Muscle of back (tissue), 13 donors: ENCODE results near the gene LYRM4. TPM values are rescaled to one million over a fixed set of nuclear protein-coding genes. Genes with fewer than 3 reads are reported as not detected.

Source experiments
- DNase-seq, 3 donors: peaks; one replicate each; pipeline versions ENCODE4 v3.0.0 to v3.0.0-alpha.2; 2013
- long read RNA-seq, 9 donors: transcript quantifications; one replicate each; lab custom pipeline, GENCODE V29; 2026
- polyA plus RNA-seq, 10 donors: library from polyadenylated mRNA; unstranded; fragments of 120-200 nt; gene quantifications; one replicate each; pipeline ENCODE4 v1.2.1, GENCODE V29; 2013; ENCODE audit not compliant: insufficient read length in 10 of 10

Gene LYRM4
- 10 to 100 TPM; 20.3 to 35.7 (median 25.2) TPM for polyA plus RNA-seq
- long read RNA-seq, donor 1, full-length matches to known transcripts: 19 of 19 reads
- long read RNA-seq, donor 1, partial matches to known transcripts: 0 of 19 reads
- long read RNA-seq, donor 1, other reads (novel, unspliced or antisense): 0 of 19 reads
- long read RNA-seq, donor 2, full-length matches to known transcripts: 18 of 18 reads
- long read RNA-seq, donor 2, partial matches to known transcripts: 0 of 18 reads
- long read RNA-seq, donor 2, other reads (novel, unspliced or antisense): 0 of 18 reads
- long read RNA-seq, donor 3: 0 reads
- long read RNA-seq, donor 4, full-length matches to known transcripts: 31 of 31 reads
- long read RNA-seq, donor 4, partial matches to known transcripts: 0 of 31 reads
- long read RNA-seq, donor 4, other reads (novel, unspliced or antisense): 0 of 31 reads
- long read RNA-seq, donor 5, full-length matches to known transcripts: 24 of 24 reads
- long read RNA-seq, donor 5, partial matches to known transcripts: 0 of 24 reads
- long read RNA-seq, donor 5, other reads (novel, unspliced or antisense): 0 of 24 reads
- long read RNA-seq, donor 6, full-length matches to known transcripts: 36 of 36 reads
- long read RNA-seq, donor 6, partial matches to known transcripts: 0 of 36 reads
- long read RNA-seq, donor 6, other reads (novel, unspliced or antisense): 0 of 36 reads
- long read RNA-seq, donor 7, full-length matches to known transcripts: 25 of 25 reads
- long read RNA-seq, donor 7, partial matches to known transcripts: 0 of 25 reads
- long read RNA-seq, donor 7, other reads (novel, unspliced or antisense): 0 of 25 reads
- long read RNA-seq, donor 8, full-length matches to known transcripts: 44 of 44 reads
- long read RNA-seq, donor 8, partial matches to known transcripts: 0 of 44 reads
- long read RNA-seq, donor 8, other reads (novel, unspliced or antisense): 0 of 44 reads
- long read RNA-seq, donor 9, full-length matches to known transcripts: 5 of 5 reads
- long read RNA-seq, donor 9, partial matches to known transcripts: 0 of 5 reads
- long read RNA-seq, donor 9, other reads (novel, unspliced or antisense): 0 of 5 reads

GRCh38 chr6:5260661-5261544, at the start of gene LYRM4, which contains the start of gene FARS2:
TSS of gene LYRM4 (minus strand) at chr6:5260950. CDS start at chr6:5260733, 217 bp downstream.
TSS of gene FARS2 (plus strand) at chr6:5261513.
- peak; percentile 93 to 99 (median 95) for DNase-seq

- no peak for DNase-seq
These were observed 47.3 kb upstream of the LYRM4 start for GRCh38 chr6:5308066-5308465.

DNA sequence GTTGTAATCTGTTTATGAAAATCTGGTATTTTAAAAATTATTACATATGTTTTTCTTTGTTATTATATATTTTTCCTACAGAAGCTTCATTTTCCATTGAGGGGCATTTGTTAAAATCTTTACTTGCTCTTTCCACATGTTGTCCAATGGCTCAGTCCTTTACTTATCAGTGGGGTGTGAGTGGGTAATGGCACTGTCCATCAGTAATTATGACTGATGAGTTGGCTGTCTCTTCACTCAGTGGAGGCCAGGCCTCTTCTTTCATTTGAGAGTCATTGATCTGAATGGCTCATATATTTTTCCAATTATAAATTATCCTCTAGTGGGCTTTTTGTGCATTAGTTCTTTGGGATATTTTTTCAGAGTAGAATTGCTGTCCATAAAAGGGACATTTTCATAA, 46.3 kb upstream of the LYRM4 start:
- no peak for DNase-seq

GRCh38 chr6:5305968-5306626, 45.3 kb upstream of the LYRM4 start:
- DNase-seq: peak in 1 of 3 donors; percentile 33

DNA sequence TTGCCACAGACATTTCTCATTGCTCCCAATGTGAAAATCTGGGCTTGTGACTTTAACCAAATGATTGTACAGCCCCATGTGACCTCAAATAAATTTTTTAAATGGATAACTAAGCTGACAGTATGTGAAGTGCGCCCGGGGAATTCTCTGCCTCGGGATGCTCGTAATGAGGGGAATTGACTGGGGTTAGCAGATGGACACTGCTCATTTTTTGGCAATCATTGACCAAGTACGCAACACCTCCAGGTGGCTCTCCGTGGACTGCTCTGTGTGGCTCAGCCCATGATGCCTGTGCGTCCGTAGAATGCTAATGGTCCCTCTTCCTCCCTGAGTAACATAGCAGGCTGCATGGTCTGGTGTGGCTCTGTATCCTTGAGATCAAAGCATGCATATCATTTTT, 42.9 kb upstream of the LYRM4 start:
- DNase-seq: no peak

- DNase-seq: peak in 1 of 3 donors; percentile 15
These were observed 42.4 kb upstream of the LYRM4 start for GRCh38 chr6:5302995-5303622.

DNA sequence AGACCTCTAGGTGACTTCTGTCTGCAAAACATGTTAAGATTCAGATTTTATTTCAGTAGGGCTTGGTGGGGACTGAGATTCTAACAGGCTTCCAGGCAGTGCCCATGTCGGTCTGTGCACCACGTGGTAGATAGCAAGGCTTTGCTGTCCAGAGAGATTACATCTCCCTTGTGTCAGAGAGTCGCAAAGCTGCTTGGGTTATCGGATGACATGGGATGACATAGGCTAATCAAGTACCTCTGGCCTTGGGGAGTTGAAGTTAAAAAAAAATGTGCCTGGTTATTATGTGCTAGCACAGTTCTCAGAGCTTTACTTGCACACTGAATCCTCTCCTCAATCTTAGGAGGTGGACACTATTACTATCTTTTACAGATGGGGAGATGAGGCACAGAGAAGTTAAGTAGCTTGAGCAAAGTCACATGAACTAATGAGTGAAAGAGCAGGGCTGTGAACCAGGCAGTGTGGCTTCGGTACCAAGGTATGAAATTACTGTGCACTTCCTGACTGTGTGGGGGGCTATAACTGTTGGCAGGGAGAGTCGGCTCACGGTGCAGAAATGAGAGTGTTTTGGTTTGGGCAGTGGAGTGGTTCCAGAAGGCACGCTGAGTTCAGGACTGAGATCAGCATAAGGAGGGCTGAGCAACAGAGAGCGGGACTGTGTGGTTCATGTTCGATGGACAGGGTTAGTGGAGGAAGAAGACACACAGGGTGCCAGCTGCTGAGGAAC, 41.6 kb upstream of the LYRM4 start:
- no peak for DNase-seq

- no peak for DNase-seq
These were observed 39.5 kb upstream of the LYRM4 start for GRCh38 chr6:5300206-5300764.

GRCh38 chr6:5295623-5296022, 34.9 kb upstream of the LYRM4 start:
- no peak for DNase-seq

- DNase-seq: no peak
These were observed 33.9 kb upstream of the LYRM4 start for GRCh38 chr6:5294392-5295211.

- no peak for DNase-seq
These were observed 32.9 kb upstream of the LYRM4 start for GRCh38 chr6:5293692-5294091.

DNA sequence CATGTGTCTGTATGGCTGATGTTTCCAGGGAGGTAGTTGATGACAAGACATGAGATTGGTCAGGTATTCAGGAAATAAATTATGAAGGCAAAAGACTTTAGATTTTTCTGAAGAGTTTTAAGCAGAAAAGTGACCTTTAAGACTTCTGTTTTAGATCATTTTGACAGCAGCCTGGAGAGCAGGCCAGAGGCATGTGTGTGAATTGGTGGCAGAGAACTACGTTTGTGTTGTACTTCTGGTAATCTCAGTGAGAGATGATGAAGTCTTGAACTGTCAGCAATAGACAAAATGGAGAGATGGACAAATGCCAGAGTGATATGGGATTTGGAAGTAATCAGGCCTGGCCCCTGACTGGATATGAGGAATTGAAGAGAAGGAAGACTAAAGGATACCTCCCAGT, 31.4 kb upstream of the LYRM4 start:
- no peak for DNase-seq

- DNase-seq: no peak
These were observed 29.8 kb upstream of the LYRM4 start for GRCh38 chr6:5290500-5290899.

DNA sequence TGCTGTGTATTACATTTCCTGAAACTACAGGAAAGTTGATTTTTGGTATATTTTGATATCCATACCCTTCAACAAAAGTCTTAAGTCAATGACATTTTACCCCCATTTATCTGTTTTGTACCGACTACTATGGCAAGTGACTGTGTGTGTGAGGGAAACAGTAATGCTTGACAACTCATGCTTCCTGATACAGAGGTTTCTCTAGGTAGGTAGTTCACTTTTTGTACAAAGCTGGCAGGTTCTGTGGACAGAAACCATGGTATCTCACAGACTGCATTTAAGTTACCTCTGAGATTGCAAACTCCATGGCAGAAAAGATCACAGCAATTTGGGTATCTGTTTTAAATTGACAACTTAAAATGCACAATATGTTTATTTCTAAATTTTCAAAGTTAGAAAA, 29.3 kb upstream of the LYRM4 start:
- no peak for DNase-seq

GRCh38 chr6:5287966-5288297, 27.2 kb upstream of the LYRM4 start:
- no peak for DNase-seq

DNA sequence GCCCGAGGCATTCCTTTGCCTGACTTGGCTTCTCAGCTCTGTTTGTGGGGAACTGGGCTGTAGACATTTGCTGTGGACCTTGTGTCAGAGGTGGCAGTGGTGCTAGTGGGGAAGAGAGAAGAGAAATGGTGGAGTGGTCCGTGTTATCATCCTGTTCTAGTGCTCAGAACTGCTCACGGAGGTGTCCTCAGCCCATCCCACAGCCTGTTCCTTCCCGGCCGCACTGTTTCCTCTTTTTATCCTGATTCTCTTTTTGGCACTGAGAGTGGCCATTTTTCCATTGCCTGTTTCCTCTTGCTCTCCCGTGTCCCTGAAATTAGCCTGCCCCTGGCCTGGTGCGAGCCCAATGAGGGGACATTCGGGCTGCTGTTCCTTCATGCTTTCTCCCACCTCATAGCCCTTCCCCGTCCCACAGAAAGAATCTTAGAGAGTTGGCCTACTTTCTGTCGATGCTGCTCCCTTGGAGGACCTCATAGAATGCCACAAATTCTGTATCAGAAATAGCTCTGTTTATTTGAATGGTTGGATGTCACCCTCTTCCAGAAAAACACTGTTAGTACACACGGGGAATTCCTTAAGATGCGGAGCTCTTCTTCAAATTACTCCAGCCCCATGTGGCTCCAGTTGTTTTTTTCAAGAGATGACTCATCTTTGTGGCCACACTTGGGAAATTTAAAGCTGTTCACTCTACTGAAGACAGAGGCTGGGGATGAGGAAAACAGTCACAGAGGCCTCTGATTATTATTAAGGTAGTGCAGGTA, 26.6 kb upstream of the LYRM4 start:
- peak in 1 of 3 donors; percentile 31 for DNase-seq

DNA sequence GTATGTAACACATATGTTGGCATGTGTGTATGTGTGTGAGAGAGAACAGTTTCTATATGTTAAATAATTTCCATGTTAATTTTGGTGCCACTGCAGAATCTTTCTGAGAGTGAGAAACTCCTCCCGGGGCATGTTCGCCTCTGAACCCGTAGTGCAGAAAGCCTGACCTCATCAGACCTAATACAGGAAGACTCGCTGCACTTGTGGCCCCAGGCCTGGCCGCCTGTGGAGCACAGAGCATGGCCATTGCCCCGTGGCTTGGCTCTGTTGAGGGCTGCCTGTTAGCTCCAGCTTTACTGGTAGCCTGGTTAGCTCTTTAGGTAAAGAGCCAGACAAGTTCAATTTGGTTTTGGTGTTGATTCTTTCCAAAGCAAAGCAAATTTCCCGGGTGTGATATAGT, 26.0 kb upstream of the LYRM4 start:
- no peak for DNase-seq

GRCh38 chr6:5285526-5285925, 24.8 kb upstream of the LYRM4 start:
- DNase-seq: no peak
